B cell (primary cell): ENCODE results near the gene RASA3. TPM values are rescaled to one million over a fixed set of nuclear protein-coding genes. Genes with fewer than 3 reads are reported as not detected.

ENCODE experiments used
- ATAC-seq: fragments of 200-7000 bp; cut with Tn5 transposase; one replicate; pipeline ENCODE4 v1.10.0; 2021; ENCODE audit warnings: low read depth, mild to moderate bottlenecking, moderate number of reproducible peaks, moderate library complexity
- CTCF ChIA-PET: fragments of 350-600 bp; sonication (Branson Sonifier 250); formaldehyde crosslinking; loops from one replicate; lab custom pipeline; 2021; ENCODE audit warnings: antibody characterized with exemption, inconsistent platforms; lab: Charles Lee
- POLR2A ChIA-PET: fragments of 350-600 bp; sonication (Branson Sonifier 250); formaldehyde crosslinking; loops from one replicate; lab custom pipeline; 2021; ENCODE audit warnings: antibody characterized with exemption; lab: Charles Lee
- DNase-seq: peaks from one replicate; pipeline ENCODE4 v3.0.0; 2013
- H2AFZ ChIP-seq: 2 replicates; pipeline ENCODE4 v1.6.1; 2012; ENCODE audit warnings: mild to moderate bottlenecking, low read depth, low read length; ENCODE audit not compliant: insufficient read depth, poor library complexity, severe bottlenecking
- H3K27ac ChIP-seq, 2 donors: 1 replicate in 1 of 2; 2 replicates in 1 of 2; pipeline ENCODE4 v1.5.1; 2012 to 2013; ENCODE audit warnings: low read length in 2 of 2, mild to moderate bottlenecking in 2 of 2, moderate library complexity in 1 of 2
- H3K27me3 ChIP-seq, 4 experiments: fragments of 200-600 bp in 1 of 4; sonication (generic) in 1 of 4; replicated peaks in 1 of 4; 1 replicate in 2 of 4; 2 replicates in 2 of 4; pipeline versions ENCODE4 v1.6.1 to v1.7.0; 2013 to 2016; ENCODE audit warnings: low read length in 3 of 4, mild to moderate bottlenecking in 2 of 4, mixed read lengths in 1 of 4, moderate library complexity in 1 of 4; ENCODE audit not compliant: insufficient read depth in 4 of 4, control insufficient read depth in 3 of 4; ENCODE audit errors: control extremely low read depth in 1 of 4
- H3K36me3 ChIP-seq, 2 experiments: replicated peaks in 1 of 2; 1 replicate in 1 of 2; 2 replicates in 1 of 2; pipeline versions ENCODE4 v1.6.1 to v1.7.1; 2013; ENCODE audit warnings: low read length in 1 of 2; ENCODE audit not compliant: insufficient read depth in 2 of 2, control insufficient read depth in 1 of 2; ENCODE audit errors: control extremely low read depth in 1 of 2, extremely low read depth in 1 of 2
- H3K4me1 ChIP-seq, 2 donors: fragments of 200-600 bp in 1 of 2; sonication (generic) in 1 of 2; 1 replicate in 1 of 2; 2 replicates in 1 of 2; pipeline versions ENCODE4 v1.5.1 to v1.6.1; 2013 to 2017; ENCODE audit warnings: low read length in 2 of 2; ENCODE audit not compliant: control insufficient read depth in 2 of 2, insufficient read depth in 2 of 2
- H3K4me2 ChIP-seq: replicated peaks from 2 replicates; pipeline ENCODE3; 2012; ENCODE audit warnings: mild to moderate bottlenecking, low read depth, low read length; ENCODE audit not compliant: poor library complexity, severe bottlenecking
- H3K4me3 ChIP-seq, 5 experiments: fragments of 200-600 bp in 1 of 5; sonication (generic) in 1 of 5; 1 replicate in 3 of 5; 2 replicates in 2 of 5; pipeline versions ENCODE4 v1.5.1 to v1.7.0; 2011 to 2016; ENCODE audit warnings: low read length in 4 of 5, mild to moderate bottlenecking in 4 of 5, low read depth in 2 of 5, control low read depth in 1 of 5, moderate library complexity in 1 of 5; ENCODE audit not compliant: insufficient read depth in 1 of 5; ENCODE audit errors: control extremely low read depth in 1 of 5, extremely low read depth in 1 of 5
- H3K79me2 ChIP-seq: fragments of 200-600 bp; sonication (generic); one replicate; pipeline ENCODE4 v1.6.0; 2016; ENCODE audit warnings: low read length; ENCODE audit not compliant: control insufficient read depth, insufficient read depth
- H3K9ac ChIP-seq: fragments of 200-600 bp; sonication (generic); 2 replicates; pipeline ENCODE4 v1.6.1; 2017; ENCODE audit warnings: mild to moderate bottlenecking, low read length, moderate library complexity
- H3K9me3 ChIP-seq, 3 donors: one replicate each; pipeline versions ENCODE4 v1.6.1 to v1.7.1; 2013; ENCODE audit warnings: low read length in 2 of 3; ENCODE audit not compliant: control insufficient read depth in 2 of 3, insufficient read depth in 1 of 3; ENCODE audit errors: control extremely low read depth in 1 of 3
- H4K20me1 ChIP-seq: 2 replicates; pipeline ENCODE4 v1.6.0; 2012; ENCODE audit warnings: mild to moderate bottlenecking, low read length; ENCODE audit not compliant: insufficient read depth, control insufficient read depth, poor library complexity, severe bottlenecking
- H3K27ac Mint-ChIP-seq: one replicate; pipeline ENCODE4 v1.8.0; 2021; ENCODE audit warnings: mixed read lengths
- H3K27me3 Mint-ChIP-seq: one replicate; pipeline ENCODE4 v1.8.0; 2021; ENCODE audit warnings: mixed read lengths
- H3K4me1 Mint-ChIP-seq: one replicate; pipeline ENCODE4 v1.8.0; 2021; ENCODE audit warnings: mixed read lengths
- H3K4me3 Mint-ChIP-seq: one replicate; pipeline ENCODE4 v1.8.0; 2021; ENCODE audit warnings: mixed read lengths
- H3K9me3 Mint-ChIP-seq: one replicate; pipeline ENCODE4 v1.8.0; 2022; ENCODE audit warnings: mixed read lengths; ENCODE audit not compliant: insufficient read depth
- CTCF ChIP-seq: fragments of 200-600 bp; IDR thresholded peaks from one replicate; pipeline ENCODE4 v1.8.0; 2022; ENCODE audit warnings: antibody characterized with exemption, mild to moderate bottlenecking
- EZH2 ChIP-seq: IDR thresholded peaks from 2 replicates; pipeline ENCODE4 v1.6.1; 2012; ENCODE audit warnings: borderline replicate concordance, low read depth, mild to moderate bottlenecking, moderate library complexity, low read length; ENCODE audit not compliant: insufficient read depth, poor library complexity, severe bottlenecking
- WGBS: methylation state at CpG from one replicate; pipeline ENCODE4 v1.1.5; 2013; ENCODE audit warnings: missing lambda C conversion rate; ENCODE audit not compliant: insufficient coverage; 5-methylcytosine and 5-hydroxymethylcytosine counted together
- intact Hi-C: fragments of 100-400 bp; cut with micrococcal nuclease; formaldehyde crosslinking; loops from one replicate; pipeline ENCODE4 v1.10.0; 2022
- polyA plus RNA-seq: library from polyadenylated mRNA; depleted of rRNA; stranded (reverse); fragments of >200 nt; gene quantifications from 2 replicates; pipeline ENCODE4 v1.2.3, GENCODE V29; 2012
- total RNA-seq, 2 donors: library from RNA; stranded (reverse); fragments of 120-200 nt in 1 of 2; gene quantifications; 1 replicate in 1 of 2; 2 replicates in 1 of 2; pipeline versions ENCODE4 v1.2.3 to v1.2.4, GENCODE V29; 2013 to 2022

RASA3 gene
- total and polyA plus RNA-seq, 2 donors (not counting 1 experiment from before 2014, with no cell fraction given) = 54.2 to 87.4 TPM

- Histone ChIP-seq H3K9me3 (no peaks in the 10 kb centered on the region), H4K20me1 (peaks cover 95% of the 10 kb centered on the region), H3K4me2 (no peak overlapping the region), H3K27me3 (no peaks in the 10 kb centered on the region), H3K36me3 (peaks cover 0 to 64% of the 10 kb centered on the region in 2 experiments), H3K9ac (no peak overlapping the region), H3K4me1 (no peaks in the 10 kb centered on the region), H3K4me3 (no peak overlapping the region), H3K79me2 (peaks cover 93% of the 10 kb centered on the region), H3K27ac (no peak overlapping the region), H2AFZ (no peak overlapping the region)
- no peak for TF ChIP-seq EZH2
- no peak for TF ChIP-seq CTCF
- DNase-seq = no peak
- Mint-ChIP-seq H3K27ac (no peak overlapping the region), H3K9me3 (no peaks in the 10 kb centered on the region), H3K27me3 (no peaks in the 10 kb centered on the region), H3K4me3 (no peak overlapping the region), H3K4me1 (peaks cover 6% of the 10 kb centered on the region)
- POLR2A ChIA-PET = no interaction called here
- WGBS = 97% methylated on average over 6 of the region's 10 CpGs
- intact Hi-C loops = no loop called here
- no peak for ATAC-seq
- CTCF ChIA-PET = no interaction called here
These were observed 97.2 kb downstream of the RASA3 start for GRCh38 chr13:114035186-114035582.

- H3K4me1 Mint-ChIP-seq = peaks cover 8% of the 10 kb centered on the region
- H2AFZ ChIP-seq = no peak overlapping the region
- no peak overlapping the region for H3K4me2 ChIP-seq
- H3K9me3 Mint-ChIP-seq = no peaks in the 10 kb centered on the region
- CTCF ChIA-PET = no interaction called here
- POLR2A ChIA-PET = no interaction called here
- H3K27me3 ChIP-seq = no peaks in the 10 kb centered on the region
- no peak for TF ChIP-seq EZH2
- no peak for TF ChIP-seq CTCF
- peaks cover 0 to 64% of the 10 kb centered on the region in 2 experiments for H3K36me3 ChIP-seq
- no peak overlapping the region for H3K27ac Mint-ChIP-seq
- 94% methylated on average over 9 of the region's 9 CpGs for WGBS
- H3K9ac ChIP-seq = no peak overlapping the region
- intact Hi-C loops = no loop called here
- ATAC-seq (no peak), DNase-seq (no peak)
- no peaks in the 10 kb centered on the region for H3K9me3 ChIP-seq
- H3K27me3 Mint-ChIP-seq = no peaks in the 10 kb centered on the region
- H3K79me2 ChIP-seq = peaks cover 86% of the 10 kb centered on the region
- H3K4me1 ChIP-seq = no peaks in the 10 kb centered on the region
- H3K27ac ChIP-seq = no peak overlapping the region
- H4K20me1 ChIP-seq = peaks cover 95% of the 10 kb centered on the region
- H3K4me3 Mint-ChIP-seq = no peak overlapping the region
- no peak overlapping the region for H3K4me3 ChIP-seq
These were observed 97.9 kb downstream of the RASA3 start for GRCh38 chr13:114034481-114034891.
